K562 (cell line): ENCODE data around the gene BAMBI. TPM values are rescaled to one million over a fixed set of nuclear protein-coding genes. Genes with fewer than 3 reads are reported as not detected.

ENCODE experiments used
- CBX2 ChIP-seq: fragments of 200-600 bp; sonication (generic); IDR thresholded peaks from one replicate; pipeline ENCODE4 v1.6.1; 2012; ENCODE audit warnings: mild to moderate bottlenecking, low read length, inconsistent platforms; ENCODE audit not compliant: insufficient read depth, poor library complexity, severe bottlenecking
- L3MBTL2 ChIP-seq: fragments of 450-650 bp; IDR thresholded peaks from 2 replicates; pipeline ENCODE4 v1.6.1; 2016; ENCODE audit warnings: mild to moderate bottlenecking, moderate library complexity
- ZBTB34 ChIP-seq: fragments of 250-450 bp; sonication (Bioruptor Pico); IDR thresholded peaks from 2 replicates; pipeline ENCODE4 v1.8.0; 2021; ENCODE audit warnings: mild to moderate bottlenecking, moderate library complexity
- ZMIZ1 ChIP-seq, 2 experiments: fragments of 150-350 bp in 1 of 2; IDR thresholded peaks; 2 replicates each; pipeline ENCODE4 v1.6.1; 2012 to 2016; ENCODE audit warnings: low read depth in 2 of 2, low read length in 2 of 2, mild to moderate bottlenecking in 1 of 2, moderate library complexity in 1 of 2
- ZNF146 ChIP-seq: IDR thresholded peaks from one replicate; pipeline ENCODE4 v1.6.1; 2018; ENCODE audit warnings: missing compliant biosample characterization; ENCODE audit not compliant: unreplicated experiment
- polyA plus RNA-seq, 8 experiments: library from polyadenylated mRNA; depleted of rRNA in 4 of 8; stranded (reverse) in 5 of 8; unstranded in 3 of 8; fragments of >200 nt; fragmentation: Nextera tagmentation in 2 of 8; fragmentation: Illumina TruSeq in 1 of 8; extraction: Ambion mirVana in 2 of 8; extraction: Trizol in 1 of 8; gene quantifications; 2 replicates each; pipeline versions ENCODE4 v1.2.1 to v1.2.3, GENCODE V29; 2011 to 2014; ENCODE audit warnings: inconsistent platforms in 1 of 8, missing spikeins in 1 of 8
- total RNA-seq, 7 experiments: library from RNA; depleted of rRNA in 6 of 7; stranded (reverse); fragments of >200 nt in 6 of 7; fragmentation: Illumina TruSeq in 2 of 7; extraction: Trizol in 2 of 7; gene quantifications; 2 replicates each; pipeline versions ENCODE4 v1.2.1 to v1.2.3, GENCODE V29; 2011 to 2021; ENCODE audit warnings: low replicate concordance in 1 of 7

The BAMBI gene
- total and polyA plus RNA-seq, 9 of the 15 experiments (the other 6 are each of a cell fraction or from before 2014, with no cell fraction given), result 2.0 to 21.8 (median 13.5) TPM

GRCh38 chr10:28628184-28628893 lies 49.0 kb upstream of the BAMBI start (continued):
- TF ChIP-seq ZMIZ1 (IDR thresholded peaks at IDR 0.05; ENCODE audit: low read depth in 2 of 2, low read length in 2 of 2) (no peak), CBX2 (no peak), ZBTB34 (CRISPR knock-in tag) (no peak), ZNF146 (CRISPR knock-in tag) (no peak), L3MBTL2 (no peak)
